ENCODE data around the gene CORT. TPM values are rescaled to one million over a fixed set of nuclear protein-coding genes. Genes with fewer than 3 reads are reported as not detected.
"Not testable (repeated sequence)": the region's sequence is repeated elsewhere in the genome, so short reads cannot be mapped to it uniquely, and the experiment has no call there.

Gene CORT
- total RNA-seq, 1 donor from 2014 or later, result 0.40 TPM

GRCh38 chr1:10450156-10450814, 454 bp downstream of the CORT start:
- Mint-ChIP-seq H3K27me3 (peaks cover 5% of the 10 kb centered on the region), H3K4me1 (peaks cover 5% of the 10 kb centered on the region), H3K4me3 (no peak overlapping the region), H3K27ac (no peak overlapping the region), H3K36me3 (ENCODE audit: low read depth) (peaks cover 2% of the 10 kb centered on the region), H3K9me3 (no peaks in the 10 kb centered on the region)
- intact Hi-C loops (cut with micrococcal nuclease), result no loop called here
- no peak for DNase-seq

DNA sequence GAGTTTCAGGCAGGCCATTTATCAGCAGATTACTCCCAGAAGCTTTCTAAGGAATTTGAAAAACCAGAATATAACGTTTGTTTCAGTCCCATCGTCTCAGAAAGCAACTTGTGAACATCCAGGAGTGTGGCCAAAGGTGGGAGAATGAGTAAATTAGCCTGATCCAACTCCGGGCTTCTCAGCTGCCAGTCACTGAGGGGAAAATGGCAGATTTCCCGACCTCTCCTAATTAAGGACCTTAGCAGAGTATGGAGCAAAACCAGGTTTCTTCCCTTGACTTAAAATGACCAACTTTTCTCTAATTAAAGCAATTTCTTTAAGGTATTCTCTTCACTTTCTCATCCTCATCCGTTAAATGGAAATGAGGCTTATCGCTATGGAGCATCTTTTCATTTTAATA, 1.0 kb downstream of the CORT start:
- peaks cover 5% of the 10 kb centered on the region for H3K4me1 Mint-ChIP-seq
- no peak overlapping the region for H3K27ac Mint-ChIP-seq
- peaks cover 2% of the 10 kb centered on the region for H3K36me3 Mint-ChIP-seq (ENCODE audit: low read depth)
- H3K27me3 Mint-ChIP-seq, result peaks cover 5% of the 10 kb centered on the region
- no peak for DNase-seq
- H3K4me3 Mint-ChIP-seq, result no peak overlapping the region
- H3K9me3 Mint-ChIP-seq, result no peaks in the 10 kb centered on the region
- intact Hi-C loops (cut with micrococcal nuclease), result no loop called here

- intact Hi-C loops (cut with micrococcal nuclease), result no loop called here
- DNase-seq, result no peak
- H3K4me3 Mint-ChIP-seq, result no peak overlapping the region
- peaks cover 5% of the 10 kb centered on the region for H3K4me1 Mint-ChIP-seq
- no peak overlapping the region for H3K27ac Mint-ChIP-seq
- peaks cover 5% of the 10 kb centered on the region for H3K27me3 Mint-ChIP-seq
- H3K9me3 Mint-ChIP-seq, result no peaks in the 10 kb centered on the region
- peaks cover 4% of the 10 kb centered on the region for H3K36me3 Mint-ChIP-seq (ENCODE audit: low read depth)
Observed at GRCh38 chr1:10451287-10451686, 1.5 kb downstream of the CORT start.

- Mint-ChIP-seq H3K4me3 (no peak overlapping the region), H3K36me3 (ENCODE audit: low read depth) (peaks cover 21% of the 10 kb centered on the region), H3K4me1 (peaks cover 14% of the 10 kb centered on the region), H3K9me3 (no peaks in the 10 kb centered on the region), H3K27ac (no peak overlapping the region), H3K27me3 (peaks cover 4% of the 10 kb centered on the region)
- no peak for DNase-seq
- intact Hi-C loops (cut with micrococcal nuclease), result no loop called here
Observed at GRCh38 chr1:10456048-10456447, 6.2 kb downstream of the CORT start.

GRCh38 chr1:10456661-10457060, 6.8 kb downstream of the CORT start:
- peaks cover 27% of the 10 kb centered on the region for H3K36me3 Mint-ChIP-seq (ENCODE audit: low read depth)
- DNase-seq, result no peak
- no peak overlapping the region for H3K27ac Mint-ChIP-seq
- intact Hi-C loops (cut with micrococcal nuclease), result no loop called here
- H3K4me1 Mint-ChIP-seq, result peaks cover 12% of the 10 kb centered on the region
- H3K9me3 Mint-ChIP-seq, result no peaks in the 10 kb centered on the region
- no peak overlapping the region for H3K4me3 Mint-ChIP-seq
- H3K27me3 Mint-ChIP-seq, result no peaks in the 10 kb centered on the region

- H3K9me3 Mint-ChIP-seq; H3K4me3 Mint-ChIP-seq; intact Hi-C loops (cut with micrococcal nuclease); H3K27ac Mint-ChIP-seq; H3K27me3 Mint-ChIP-seq; DNase-seq: not testable (repeated sequence)
- H3K4me1 Mint-ChIP-seq, result peaks cover 12% of the 10 kb centered on the region
- peaks cover 31% of the 10 kb centered on the region for H3K36me3 Mint-ChIP-seq (ENCODE audit: low read depth)
Observed at GRCh38 chr1:10457462-10457861, 7.6 kb downstream of the CORT start.

DNA sequence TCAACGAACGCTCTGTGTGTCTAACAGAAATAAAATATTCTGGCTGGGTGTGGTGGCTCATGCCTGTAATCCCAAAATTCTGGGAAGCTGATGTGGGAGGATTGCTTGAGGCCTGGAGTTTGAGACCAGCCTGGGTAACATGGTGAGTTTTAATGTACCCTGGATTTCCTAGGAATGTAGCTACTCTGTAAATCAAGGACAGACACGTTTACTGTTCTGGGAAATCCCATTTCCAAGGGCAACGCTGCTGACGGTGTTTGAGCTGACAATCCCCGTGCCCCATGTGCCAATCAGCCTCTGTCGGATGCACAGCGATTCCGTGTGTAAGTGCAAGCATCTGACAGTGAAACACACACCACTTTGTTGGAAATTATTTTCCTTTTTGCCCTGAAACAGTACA, 8.0 kb downstream of the CORT start:
- H3K4me1 Mint-ChIP-seq, result peaks cover 12% of the 10 kb centered on the region
- H3K27me3 Mint-ChIP-seq, result no peaks in the 10 kb centered on the region
- no peak for DNase-seq
- intact Hi-C loops (cut with micrococcal nuclease), result no loop called here
- no peak overlapping the region for H3K27ac Mint-ChIP-seq
- H3K36me3 Mint-ChIP-seq (ENCODE audit: low read depth), result peaks cover 35% of the 10 kb centered on the region
- no peak overlapping the region for H3K4me3 Mint-ChIP-seq
- no peaks in the 10 kb centered on the region for H3K9me3 Mint-ChIP-seq

DNA sequence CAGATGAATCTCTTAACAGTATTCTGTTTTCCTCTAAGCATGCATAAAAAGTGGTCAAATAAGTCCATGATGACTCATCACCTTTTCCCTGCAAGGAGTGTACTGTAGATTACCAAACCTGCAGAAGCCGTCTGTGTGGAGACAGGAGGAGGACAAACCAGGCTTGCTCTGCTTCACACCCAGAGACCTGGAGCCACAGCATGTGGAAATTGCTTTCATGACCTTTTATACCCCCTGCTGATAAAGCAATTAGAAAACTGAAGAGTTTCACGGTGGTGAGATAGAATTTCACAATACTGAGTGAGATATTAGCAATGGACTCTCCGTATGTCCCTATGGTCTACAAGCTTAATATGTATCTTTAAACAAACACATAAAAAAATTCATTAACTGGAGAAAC, 9.4 kb downstream of the CORT start:
- intact Hi-C loops (cut with micrococcal nuclease), result no loop called here
- peaks cover 12% of the 10 kb centered on the region for H3K4me1 Mint-ChIP-seq
- no peak overlapping the region for H3K4me3 Mint-ChIP-seq
- H3K27me3 Mint-ChIP-seq, result no peaks in the 10 kb centered on the region
- peaks cover 43% of the 10 kb centered on the region for H3K36me3 Mint-ChIP-seq (ENCODE audit: low read depth)
- DNase-seq, result no peak
- H3K27ac Mint-ChIP-seq, result no peak overlapping the region
- no peaks in the 10 kb centered on the region for H3K9me3 Mint-ChIP-seq

DNA sequence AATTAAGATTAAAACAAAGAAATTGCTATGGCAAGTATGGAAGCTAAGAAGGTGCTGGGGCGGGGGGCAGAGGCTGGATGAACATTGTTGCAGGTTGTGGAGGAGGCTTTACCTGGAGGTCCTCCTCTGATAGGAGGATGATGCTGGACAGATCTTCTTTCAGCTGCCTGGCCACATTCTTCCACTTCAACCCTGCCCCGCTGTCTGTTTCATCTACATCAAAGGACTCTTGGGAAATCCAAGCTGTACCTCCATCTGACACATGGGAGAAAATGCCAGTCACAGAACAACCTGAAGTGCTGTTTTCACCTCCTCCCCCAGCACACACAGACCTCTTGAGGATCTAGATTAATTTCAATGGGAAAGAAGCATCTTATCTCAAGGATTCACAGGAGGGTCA, 17.2 kb downstream of the CORT start:
- Mint-ChIP-seq H3K27ac (no peak overlapping the region), H3K4me3 (no peak overlapping the region), H3K4me1 (peaks cover 2% of the 10 kb centered on the region), H3K36me3 (ENCODE audit: low read depth) (peaks cover 47% of the 10 kb centered on the region), H3K9me3 (no peaks in the 10 kb centered on the region), H3K27me3 (no peaks in the 10 kb centered on the region)
- no peak for DNase-seq
- intact Hi-C loops (cut with micrococcal nuclease), result no loop called here

DNA sequence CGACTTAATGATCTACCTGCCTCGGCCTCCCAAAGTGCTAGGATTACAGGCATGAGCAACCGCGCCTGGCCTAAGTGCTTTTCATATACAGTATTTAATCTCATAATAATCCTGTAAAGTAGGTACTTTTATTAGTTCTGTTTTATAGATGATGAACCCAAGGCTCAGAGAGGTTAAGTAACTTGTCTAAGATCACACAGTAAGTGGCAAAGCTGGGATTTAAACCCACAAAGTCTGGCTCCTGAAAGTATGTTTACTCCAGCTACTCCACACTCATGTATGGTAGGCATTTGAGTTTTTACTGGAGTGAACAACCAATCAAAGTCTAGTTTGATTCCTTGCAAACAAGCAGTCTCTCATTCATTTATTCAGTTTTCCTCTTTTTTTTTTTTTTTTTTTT, 20.2 kb downstream of the CORT start:
- Mint-ChIP-seq H3K27me3 (no peaks in the 10 kb centered on the region), H3K4me1 (peaks cover 15% of the 10 kb centered on the region), H3K36me3 (ENCODE audit: low read depth) (peaks cover 29% of the 10 kb centered on the region), H3K9me3 (no peaks in the 10 kb centered on the region), H3K27ac (no peak overlapping the region), H3K4me3 (no peak overlapping the region)
- intact Hi-C loops (cut with micrococcal nuclease), result no loop called here
- no peak for DNase-seq

GRCh38 chr1:10471411-10472219, 21.8 kb downstream of the CORT start:
- Mint-ChIP-seq H3K36me3 (ENCODE audit: low read depth) (peaks cover 26% of the 10 kb centered on the region), H3K27ac (peak overlapping the region; percentile 94), H3K27me3 (no peaks in the 10 kb centered on the region), H3K4me1 (peaks cover 28% of the 10 kb centered on the region), H3K9me3 (no peaks in the 10 kb centered on the region), H3K4me3 (peak overlapping the region; percentile 98)
- no peak for DNase-seq
- intact Hi-C loops (cut with micrococcal nuclease), result loop anchor here (1.0 kb wide), 2 partner anchors 23 to 41 kb away; partner anchors contain the start of gene CENPS

DNA sequence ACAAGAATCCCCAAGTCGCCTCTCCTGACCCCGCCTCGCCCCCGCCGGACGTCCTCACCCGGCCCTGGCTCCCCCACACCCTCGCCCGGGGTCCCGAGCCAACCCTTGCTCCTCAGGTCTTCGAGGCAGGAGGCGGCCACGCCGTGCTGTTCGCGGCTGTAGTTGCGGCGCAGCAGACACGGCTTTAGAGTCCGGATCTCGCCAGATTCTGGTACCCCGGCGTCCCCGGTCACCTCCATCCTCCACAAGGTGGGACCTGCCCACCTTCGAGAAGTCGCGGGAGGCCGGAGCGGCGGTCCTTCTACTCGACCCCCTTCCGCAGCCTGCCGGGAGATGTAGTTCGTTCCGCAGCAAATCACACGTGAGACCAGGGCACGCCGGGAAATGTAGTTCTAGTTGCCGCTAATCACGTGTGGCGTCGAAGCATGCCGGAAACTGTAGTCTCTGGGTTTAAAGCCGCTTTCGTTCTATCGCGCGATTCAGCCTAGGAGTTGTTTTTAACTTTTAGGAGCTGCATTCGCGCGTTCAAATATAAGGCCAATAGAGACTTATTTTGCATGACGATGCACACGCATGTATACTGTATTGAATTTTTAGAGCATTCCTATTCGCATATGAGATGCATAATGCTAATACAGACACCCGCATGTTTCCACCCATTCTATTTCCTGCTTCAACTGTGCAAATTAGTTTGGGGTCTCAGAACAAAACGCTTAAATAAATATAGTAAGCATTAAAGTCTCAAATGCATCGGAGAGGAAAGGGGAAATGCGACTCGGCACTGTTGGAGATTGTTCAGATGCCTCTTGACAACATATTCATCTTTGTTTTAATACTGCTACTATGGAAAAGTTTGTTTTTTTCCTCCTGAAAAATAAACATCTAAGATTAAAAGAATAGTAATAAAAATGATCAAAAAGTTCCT, 22.7 kb downstream of the CORT start, which contains the start of gene DFFA:
Gene DFFA, minus strand, starts transcription at position 310 of the 925 bp plus-strand sequence. Its CDS starts 71 bp downstream, at position 239.
- Mint-ChIP-seq H3K9me3 (no peaks in the 10 kb centered on the region), H3K27ac (peak within 1 kb of the TSS; percentile 94), H3K36me3 (ENCODE audit: low read depth) (peaks cover 22% of the 10 kb centered on the region), H3K27me3 (no peaks in the 10 kb centered on the region), H3K4me3 (peak within 1 kb of the TSS; percentile 98), H3K4me1 (peaks cover 30% of the 10 kb centered on the region)
- intact Hi-C loops (cut with micrococcal nuclease), result loop anchor here (1.0 kb wide), 2 partner anchors 22 to 42 kb away; partner anchors contain the start of gene CENPS
- peak; percentile 98 for DNase-seq

- Mint-ChIP-seq H3K27ac (peak overlapping the region; percentile 51), H3K27me3 (no peaks in the 10 kb centered on the region), H3K4me3 (peak overlapping the region; percentile 98), H3K36me3 (ENCODE audit: low read depth) (peaks cover 16% of the 10 kb centered on the region), H3K9me3 (no peaks in the 10 kb centered on the region), H3K4me1 (peaks cover 31% of the 10 kb centered on the region)
- intact Hi-C loops (cut with micrococcal nuclease), result no loop called here
- DNase-seq, result no peak
Observed at GRCh38 chr1:10473145-10473765, 23.4 kb downstream of the CORT start.

All from activated CD4-positive, alpha-beta T cell treated with anti-CD3 and anti-CD28 coated beads, Interleukin-2, amount 10 ng/mL, durations not matched to agents 24 days and 14 days (primary cell).